Suprapubic skin (tissue), 4 donors: Measurements from ENCODE around the gene RUSC1. TPM values are rescaled to one million over a fixed set of nuclear protein-coding genes. Genes with fewer than 3 reads are reported as not detected.

Experiments used
- DNase-seq, 2 donors: peaks; one replicate each; pipeline ENCODE4 v3.0.0-alpha.2; 2019; ENCODE audit warnings: low spot score in 2 of 2
- H3K27ac ChIP-seq: fragments of 200-600 bp; sonication (generic); one replicate; pipeline ENCODE4 v1.5.1; 2019
- H3K27me3 ChIP-seq: fragments of 200-600 bp; sonication (generic); one replicate; pipeline ENCODE4 v1.5.1; 2019
- H3K36me3 ChIP-seq: fragments of 200-600 bp; sonication (generic); one replicate; pipeline ENCODE4 v1.5.1; 2019
- H3K4me1 ChIP-seq: fragments of 200-600 bp; sonication (generic); one replicate; pipeline ENCODE4 v1.5.1; 2019
- H3K4me3 ChIP-seq: fragments of 200-600 bp; sonication (generic); one replicate; pipeline ENCODE4 v1.5.1; 2019; ENCODE audit warnings: mild to moderate bottlenecking
- H3K9me3 ChIP-seq: fragments of 200-600 bp; sonication (generic); one replicate; pipeline ENCODE4 v1.5.1; 2019
- CTCF ChIP-seq, 2 donors: fragments of 200-600 bp in 1 of 2; fragments of 450-650 bp in 1 of 2; sonication (generic) in 1 of 2; IDR thresholded peaks; one replicate each; pipeline ENCODE4 v1.5.1; 2016 to 2019; ENCODE audit warnings: antibody characterized with exemption in 2 of 2, mild to moderate bottlenecking in 1 of 2, moderate library complexity in 1 of 2
- EP300 ChIP-seq: sonication (generic); formaldehyde crosslinking; IDR thresholded peaks from one replicate; pipeline ENCODE4 v1.6.1; 2017; ENCODE audit warnings: antibody characterized with exemption
- POLR2A ChIP-seq, 2 donors: fragments of 450-650 bp; IDR thresholded peaks; one replicate each; pipeline ENCODE4 v1.6.1; 2017; ENCODE audit warnings: antibody characterized with exemption in 2 of 2, mild to moderate bottlenecking in 2 of 2, moderate library complexity in 2 of 2
- POLR2AphosphoS5 ChIP-seq, 3 donors: sonication (generic); formaldehyde crosslinking; IDR thresholded peaks; one replicate each; pipeline ENCODE4 v1.6.1; 2017; ENCODE audit warnings: antibody characterized with exemption in 3 of 3
- WGBS: methylation state at CpG from one replicate; pipeline ENCODE4 v1.1.5; 2018; 5-methylcytosine and 5-hydroxymethylcytosine counted together
- total RNA-seq, 4 donors: library from RNA; depleted of rRNA; stranded (reverse); fragments of >200 nt; gene quantifications; one replicate each; pipeline ENCODE4 v1.1.0, GENCODE V29; 2016

RUSC1 gene
- total RNA-seq, 4 donors from 2014 or later, result 34.2 to 51.5 (median 42.8) TPM

GRCh38 chr1:155297384-155297783, 23.3 kb upstream of the RUSC1 start:
- 77% methylated on average over 7 of the region's 7 CpGs for WGBS

GRCh38 chr1:155300024-155300423, 20.7 kb upstream of the RUSC1 start:
- no peak for DNase-seq
- no peak overlapping the region for H3K27ac ChIP-seq
- no peaks in the 10 kb centered on the region for H3K9me3 ChIP-seq
- peaks cover 12% of the 10 kb centered on the region for H3K27me3 ChIP-seq
- no peaks in the 10 kb centered on the region for H3K36me3 ChIP-seq
- H3K4me1 ChIP-seq, result peaks cover 9% of the 10 kb centered on the region
- no peak for TF ChIP-seq EP300
- 98% methylated on average over 8 of the region's 8 CpGs for WGBS
- no peak overlapping the region for H3K4me3 ChIP-seq

More at GRCh38 chr1:155297384-155297783, 23.3 kb upstream of the RUSC1 start:
- Histone ChIP-seq H3K9me3 (no peaks in the 10 kb centered on the region), H3K4me3 (no peak overlapping the region), H3K4me1 (peaks cover 15% of the 10 kb centered on the region), H3K27ac (no peak overlapping the region), H3K36me3 (no peaks in the 10 kb centered on the region), H3K27me3 (peaks cover 24% of the 10 kb centered on the region)
- TF ChIP-seq CTCF (IDR thresholded peaks at IDR 0.05) (no peak), EP300 (no peak), POLR2AphosphoS5 (IDR thresholded peaks at IDR 0.05) (no peak), POLR2A (IDR thresholded peaks at IDR 0.05) (no peak)
- DNase-seq, result no peak

- no peak for TF ChIP-seq POLR2AphosphoS5 (IDR thresholded peaks at IDR 0.05)
- TF ChIP-seq POLR2A (IDR thresholded peaks at IDR 0.05), result no peak
- no peak for TF ChIP-seq EP300
- no peak for TF ChIP-seq CTCF (IDR thresholded peaks at IDR 0.05)
- H3K4me3 ChIP-seq, result no peak overlapping the region
- H3K36me3 ChIP-seq, result no peaks in the 10 kb centered on the region
- H3K4me1 ChIP-seq, result peaks cover 4% of the 10 kb centered on the region
- no peak overlapping the region for H3K27ac ChIP-seq
- DNase-seq, result no peak
- WGBS, result 94% methylated on average over 9 of the region's 9 CpGs
- no peaks in the 10 kb centered on the region for H3K9me3 ChIP-seq
- H3K27me3 ChIP-seq, result peaks cover 5% of the 10 kb centered on the region
Observed at GRCh38 chr1:155300553-155301329, 20.0 kb upstream of the RUSC1 start.

- Histone ChIP-seq H3K36me3 (no peaks in the 10 kb centered on the region), H3K4me3 (no peak within 1 kb of the TSS), H3K27me3 (no peaks in the 10 kb centered on the region), H3K27ac (no peak within 1 kb of the TSS), H3K4me1 (peaks cover 2% of the 10 kb centered on the region), H3K9me3 (no peaks in the 10 kb centered on the region)
- no peak for DNase-seq
- TF ChIP-seq CTCF (IDR thresholded peaks at IDR 0.05), result no peak
- no peak for TF ChIP-seq POLR2AphosphoS5 (IDR thresholded peaks at IDR 0.05)
- TF ChIP-seq EP300, result no peak
- no peak for TF ChIP-seq POLR2A (IDR thresholded peaks at IDR 0.05)
- 89% methylated on average over 5 of the region's 5 CpGs for WGBS
Observed at GRCh38 chr1:155301342-155301841, 19.3 kb upstream of the RUSC1 start, which contains the start of gene PKLR. PKLR (minus strand) TSS chr1:155301438; CDS start chr1:155301395, 43 bp downstream.

- Histone ChIP-seq H3K27me3 (no peaks in the 10 kb centered on the region), H3K4me1 (peaks cover 8% of the 10 kb centered on the region), H3K9me3 (no peaks in the 10 kb centered on the region), H3K27ac (no peak overlapping the region), H3K4me3 (no peak overlapping the region), H3K36me3 (no peaks in the 10 kb centered on the region)
- no peak for DNase-seq
- TF ChIP-seq POLR2AphosphoS5 (IDR thresholded peaks at IDR 0.05) (no peak), POLR2A (IDR thresholded peaks at IDR 0.05) (no peak), EP300 (no peak), CTCF (IDR thresholded peaks at IDR 0.05) (no peak)
- WGBS, result 81% methylated on average over 11 of the region's 11 CpGs
Observed at GRCh38 chr1:155304558-155305063, 16.1 kb upstream of the RUSC1 start.
